A375 (cell line): ENCODE results near the gene SH3RF1. TPM values are rescaled to one million over a fixed set of nuclear protein-coding genes. Genes with fewer than 3 reads are reported as not detected.

ENCODE experiments used
- total RNA-seq: library from RNA; depleted of rRNA; stranded (reverse); fragments of >200 nt; shearing (Covaris generic); gene quantifications from 2 replicates; pipeline ENCODE4 v1.2.3, GENCODE V29; 2014; rRNA removed

SH3RF1 gene
- 9.4 and 14.0 TPM in 2 replicates for total RNA-seq

DNA sequence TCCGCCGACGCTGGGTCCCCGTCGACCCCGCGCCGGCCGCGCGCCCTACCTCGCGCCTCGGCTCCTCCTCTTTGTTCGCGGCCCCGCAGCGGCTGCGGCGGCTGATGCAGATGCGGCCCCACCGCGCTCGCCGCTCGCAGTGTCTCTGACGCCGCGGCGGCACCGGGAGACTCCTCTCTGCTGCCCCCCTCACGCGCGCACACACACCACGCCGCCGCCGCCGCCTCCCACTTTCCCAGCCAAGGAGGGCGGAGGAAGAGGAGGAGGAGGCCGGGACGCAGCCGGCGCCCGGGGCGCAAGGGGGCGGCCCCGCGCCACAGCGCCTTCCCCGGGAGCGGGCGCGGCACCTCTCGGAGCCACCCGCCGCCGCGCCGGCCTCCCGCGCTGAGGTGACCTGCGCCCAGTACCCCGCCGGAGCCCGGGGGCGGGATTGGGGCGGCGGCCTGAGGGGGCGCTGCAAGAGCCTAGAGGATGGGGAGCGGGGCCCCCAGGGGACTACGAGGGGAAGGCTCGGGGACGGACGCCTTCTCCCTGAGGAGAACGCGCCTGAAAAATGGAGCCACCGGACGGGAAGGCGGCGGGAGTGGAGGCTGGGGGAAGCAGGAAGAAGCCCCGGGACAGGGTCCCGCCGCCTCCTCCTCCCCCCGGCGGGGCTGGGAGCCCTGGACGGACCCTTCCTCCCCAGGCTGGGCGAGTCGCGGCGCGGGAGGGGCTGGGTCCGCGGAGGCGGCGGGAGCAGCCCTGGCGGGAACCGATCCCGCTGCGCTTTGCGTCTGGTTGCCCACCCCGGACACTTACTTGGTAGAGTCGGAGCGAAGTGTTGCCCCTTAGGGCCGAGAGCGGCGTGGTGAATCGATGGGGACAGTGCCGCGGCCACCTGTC is at the start of gene SH3RF1:
Gene SH3RF1 (minus strand): TSS at position 147 of the 882 bp plus-strand sequence. CDS start 1,744 bp downstream, outside the sequence.

